Prostate gland (tissue), 2 donors: ENCODE results near the gene KLHL29.

ENCODE experiments used
- POLR2AphosphoS5 ChIP-seq: sonication (generic); formaldehyde crosslinking; IDR thresholded peaks from one replicate; pipeline ENCODE4 v1.6.1; 2017; ENCODE audit warnings: antibody characterized with exemption
- TF ChIP-seq, protein P1 (sequence below), 4 experiments: fragments of 200-600 bp in 2 of 4; fragments of 450-650 bp in 2 of 4; sonication (generic) in 2 of 4; IDR thresholded peaks; 1 replicate in 3 of 4; 2 replicates in 1 of 4; pipeline ENCODE4 v1.5.1; 2016 to 2019; ENCODE audit warnings: antibody characterized with exemption in 4 of 4, mild to moderate bottlenecking in 2 of 4, moderate library complexity in 2 of 4

DNA sequence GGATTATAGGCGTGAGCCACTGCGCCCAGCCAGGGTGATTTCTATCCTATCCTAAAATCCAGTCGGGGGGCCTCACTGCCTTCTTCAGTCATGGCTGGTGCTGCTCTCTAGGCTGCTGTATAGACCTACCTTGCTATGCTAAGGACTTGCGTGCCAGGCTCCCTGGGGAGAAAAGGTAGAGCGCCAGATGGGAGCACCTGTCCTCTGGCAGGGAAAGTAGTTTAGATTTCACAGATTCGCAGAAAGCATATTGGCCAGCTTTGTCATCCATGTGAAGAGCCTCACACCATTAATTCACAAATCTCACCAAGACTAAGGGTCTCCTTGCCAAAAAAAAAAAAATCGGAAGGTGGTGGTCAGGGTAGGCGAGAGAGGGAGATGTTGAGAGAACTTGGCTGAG is 324.3 kb downstream of the KLHL29 start:
- TF ChIP-seq, protein P1, sequence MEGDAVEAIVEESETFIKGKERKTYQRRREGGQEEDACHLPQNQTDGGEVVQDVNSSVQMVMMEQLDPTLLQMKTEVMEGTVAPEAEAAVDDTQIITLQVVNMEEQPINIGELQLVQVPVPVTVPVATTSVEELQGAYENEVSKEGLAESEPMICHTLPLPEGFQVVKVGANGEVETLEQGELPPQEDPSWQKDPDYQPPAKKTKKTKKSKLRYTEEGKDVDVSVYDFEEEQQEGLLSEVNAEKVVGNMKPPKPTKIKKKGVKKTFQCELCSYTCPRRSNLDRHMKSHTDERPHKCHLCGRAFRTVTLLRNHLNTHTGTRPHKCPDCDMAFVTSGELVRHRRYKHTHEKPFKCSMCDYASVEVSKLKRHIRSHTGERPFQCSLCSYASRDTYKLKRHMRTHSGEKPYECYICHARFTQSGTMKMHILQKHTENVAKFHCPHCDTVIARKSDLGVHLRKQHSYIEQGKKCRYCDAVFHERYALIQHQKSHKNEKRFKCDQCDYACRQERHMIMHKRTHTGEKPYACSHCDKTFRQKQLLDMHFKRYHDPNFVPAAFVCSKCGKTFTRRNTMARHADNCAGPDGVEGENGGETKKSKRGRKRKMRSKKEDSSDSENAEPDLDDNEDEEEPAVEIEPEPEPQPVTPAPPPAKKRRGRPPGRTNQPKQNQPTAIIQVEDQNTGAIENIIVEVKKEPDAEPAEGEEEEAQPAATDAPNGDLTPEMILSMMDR (IDR thresholded peaks at IDR 0.05) = no peak
- no peak for TF ChIP-seq POLR2AphosphoS5
